Kidney epithelial cell (primary cell): ENCODE measurements around the gene PPRC1. TPM values are rescaled to one million over a fixed set of nuclear protein-coding genes. Genes with fewer than 3 reads are reported as not detected.

ENCODE experiments used
- DNase-seq: peaks from one replicate; pipeline ENCODE4 v3.0.0-alpha.2; 2010; ENCODE audit warnings: low read depth
- H3K27me3 ChIP-seq: 2 replicates; pipeline ENCODE4 v1.6.0; 2011; ENCODE audit warnings: low read length; ENCODE audit not compliant: control insufficient read depth, insufficient read depth
- H3K36me3 ChIP-seq: 2 replicates; pipeline ENCODE4 v1.5.1; 2011; ENCODE audit warnings: low read length; ENCODE audit not compliant: control insufficient read depth, insufficient read depth
- H3K4me3 ChIP-seq: 2 replicates; pipeline ENCODE4 v1.5.1; 2011; ENCODE audit warnings: low read depth, mild to moderate bottlenecking, control low read depth, low read length
- CTCF ChIP-seq: IDR thresholded peaks from 2 replicates; pipeline ENCODE4 v1.5.1; 2011; ENCODE audit warnings: mild to moderate bottlenecking, moderate library complexity, low read length, control low read depth, inconsistent platforms; ENCODE audit not compliant: insufficient read depth, poor library complexity, severe bottlenecking
- total RNA-seq: library from RNA; depleted of rRNA; stranded (reverse); fragments of >200 nt; gene quantifications from 2 replicates; pipeline ENCODE4 v1.2.3, GENCODE V29; 2015

The PPRC1 gene
- total RNA-seq, 1 donor from 2014 or later, result 30.5 TPM

DNA sequence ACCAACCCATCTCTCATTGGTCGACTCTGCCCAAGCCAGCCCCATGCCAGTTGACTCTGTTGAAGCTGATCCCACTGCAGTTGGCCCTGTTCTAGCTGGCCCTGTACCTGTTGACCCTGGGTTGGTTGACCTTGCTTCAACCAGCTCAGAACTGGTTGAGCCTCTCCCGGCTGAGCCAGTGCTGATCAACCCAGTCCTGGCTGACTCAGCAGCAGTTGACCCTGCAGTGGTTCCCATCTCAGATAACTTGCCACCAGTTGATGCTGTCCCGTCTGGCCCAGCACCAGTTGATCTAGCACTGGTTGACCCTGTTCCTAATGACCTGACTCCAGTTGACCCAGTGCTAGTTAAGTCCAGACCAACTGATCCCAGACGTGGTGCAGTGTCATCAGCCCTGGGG, 7.4 kb downstream of the PPRC1 start:
- H3K4me3 ChIP-seq, result no peak overlapping the region
- no peaks in the 10 kb centered on the region for H3K27me3 ChIP-seq
- no peak for TF ChIP-seq CTCF
- H3K36me3 ChIP-seq, result peaks cover 1% of the 10 kb centered on the region
- DNase-seq, result no peak

- Histone ChIP-seq H3K27me3 (no peaks in the 10 kb centered on the region), H3K4me3 (no peak overlapping the region), H3K36me3 (peaks cover 1% of the 10 kb centered on the region)
- TF ChIP-seq CTCF, result no peak
- DNase-seq, result no peak
Observed at GRCh38 chr10:102140913-102141540, 8.2 kb downstream of the PPRC1 start.

GRCh38 chr10:102141583-102142107, 8.8 kb downstream of the PPRC1 start:
- H3K36me3 ChIP-seq, result peaks cover 1% of the 10 kb centered on the region
- no peaks in the 10 kb centered on the region for H3K27me3 ChIP-seq
- no peak overlapping the region for H3K4me3 ChIP-seq
- TF ChIP-seq CTCF, result no peak
- DNase-seq, result no peak

DNA sequence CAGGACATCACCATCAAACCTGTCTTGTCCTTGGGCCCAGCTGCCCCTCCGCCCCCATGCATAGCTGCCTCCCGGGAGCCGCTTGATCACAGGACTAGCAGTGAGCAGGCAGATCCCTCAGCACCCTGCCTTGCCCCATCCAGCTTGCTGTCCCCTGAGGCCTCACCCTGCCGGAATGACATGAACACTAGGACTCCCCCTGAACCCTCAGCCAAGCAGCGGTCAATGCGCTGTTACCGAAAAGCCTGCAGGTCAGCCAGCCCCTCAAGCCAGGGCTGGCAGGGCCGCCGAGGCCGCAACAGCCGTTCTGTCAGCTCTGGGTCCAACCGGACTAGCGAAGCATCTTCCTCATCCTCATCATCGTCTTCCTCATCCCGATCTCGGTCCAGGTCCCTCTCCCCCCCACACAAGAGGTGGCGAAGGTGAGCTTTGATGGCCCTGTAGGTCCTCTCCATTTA, 14.2 kb downstream of the PPRC1 start:
- no peak overlapping the region for H3K4me3 ChIP-seq
- no peaks in the 10 kb centered on the region for H3K27me3 ChIP-seq
- DNase-seq, result no peak
- no peak for TF ChIP-seq CTCF
- H3K36me3 ChIP-seq, result peaks cover 4% of the 10 kb centered on the region

GRCh38 chr10:102147561-102147960, 14.7 kb downstream of the PPRC1 start:
- no peak for TF ChIP-seq CTCF
- H3K4me3 ChIP-seq, result no peak overlapping the region
- H3K36me3 ChIP-seq, result peaks cover 4% of the 10 kb centered on the region
- H3K27me3 ChIP-seq, result no peaks in the 10 kb centered on the region
- DNase-seq, result no peak

- Histone ChIP-seq H3K36me3 (peaks cover 4% of the 10 kb centered on the region), H3K27me3 (no peaks in the 10 kb centered on the region), H3K4me3 (no peak overlapping the region)
- no peak for DNase-seq
- TF ChIP-seq CTCF, result no peak
Observed at GRCh38 chr10:102148275-102148674, 15.4 kb downstream of the PPRC1 start.
